Spleen (tissue), 11 donors: ENCODE measurements around the gene ACP7. TPM values are rescaled to one million over a fixed set of nuclear protein-coding genes. Genes with fewer than 3 reads are reported as not detected.

Source experiments
- DNase-seq: peaks from one replicate; pipeline ENCODE4 v3.0.0-alpha.2; 2020
- H3K27ac ChIP-seq, 8 donors: fragments of 200-600 bp; sonication (generic) in 7 of 8; 1 replicate in 4 of 8; 2 replicates in 4 of 8; pipeline versions ENCODE4 v1.5.0 to v1.8.0; 2016 to 2021; ENCODE audit warnings: inconsistent platforms in 4 of 8, mild to moderate bottlenecking in 4 of 8, moderate library complexity in 1 of 8
- H3K27me3 ChIP-seq, 7 donors: fragments of 200-600 bp; sonication (generic) in 6 of 7; replicated peaks in 1 of 7; 1 replicate in 4 of 7; 2 replicates in 3 of 7; pipeline versions ENCODE4 v1.5.0 to v1.8.0; 2016 to 2021; ENCODE audit warnings: inconsistent platforms in 3 of 7, mild to moderate bottlenecking in 1 of 7
- H3K36me3 ChIP-seq, 6 donors: fragments of 200-600 bp; sonication (generic) in 5 of 6; 1 replicate in 4 of 6; 2 replicates in 2 of 6; pipeline versions ENCODE4 v1.5.0 to v1.8.0; 2016 to 2021; ENCODE audit warnings: inconsistent platforms in 2 of 6
- H3K4me1 ChIP-seq, 6 donors: fragments of 200-600 bp; sonication (generic) in 5 of 6; 1 replicate in 3 of 6; 2 replicates in 3 of 6; pipeline versions ENCODE4 v1.5.0 to v1.8.0; 2016 to 2021; ENCODE audit warnings: inconsistent platforms in 3 of 6
- H3K4me3 ChIP-seq, 8 donors: fragments of 200-600 bp; sonication (generic) in 7 of 8; 1 replicate in 4 of 8; 2 replicates in 4 of 8; pipeline versions ENCODE4 v1.5.0 to v1.8.0; 2016 to 2021; ENCODE audit warnings: inconsistent platforms in 4 of 8, mild to moderate bottlenecking in 4 of 8, moderate library complexity in 2 of 8
- H3K9me3 ChIP-seq, 8 donors: fragments of 200-600 bp; sonication (generic) in 7 of 8; 1 replicate in 4 of 8; 2 replicates in 4 of 8; pipeline versions ENCODE4 v1.5.0 to v1.8.0; 2016 to 2021; ENCODE audit warnings: inconsistent platforms in 4 of 8
- CTCF ChIP-seq, 11 experiments: fragments of 200-600 bp in 7 of 11; fragments of 450-650 bp in 4 of 11; sonication (generic) in 4 of 11; IDR thresholded peaks in 8 of 11; conservative IDR thresholded peaks in 3 of 11; 1 replicate in 7 of 11; 2 replicates in 4 of 11; pipeline versions ENCODE4 v1.4.0 to v1.8.0; 2016 to 2021; ENCODE audit warnings: antibody characterized with exemption in 11 of 11, inconsistent platforms in 4 of 11, mild to moderate bottlenecking in 1 of 11
- POLR2A ChIP-seq, 3 donors: fragments of 450-650 bp; IDR thresholded peaks; one replicate each; pipeline ENCODE4 v1.5.1; 2017; ENCODE audit warnings: antibody characterized with exemption in 3 of 3, mild to moderate bottlenecking in 1 of 3
- POLR2AphosphoS5 ChIP-seq, 3 donors: sonication (generic); formaldehyde crosslinking; IDR thresholded peaks; one replicate each; pipeline ENCODE4 v1.5.1; 2017; ENCODE audit warnings: antibody characterized with exemption in 3 of 3
- whole genome bisulfite sequencing, 5 donors: extraction: QIAGEN DNeasy Blood & Tissue Kit in 3 of 5; methylation state at CpG; one replicate each; pipeline versions ENCODE4 v1.1.5 to v1.1.7; 2013 to 2018; 5-methylcytosine and 5-hydroxymethylcytosine counted together
- intact Hi-C: fragments of 100-400 bp; cut with DNase I; formaldehyde crosslinking; loops from one replicate; pipeline ENCODE4 v1.15.0; 2023; ENCODE audit warnings: low total_unique reads
- polyA plus RNA-seq, 3 donors: library from polyadenylated mRNA; stranded (reverse); fragments of 200-250 nt; gene quantifications; one replicate each; pipeline ENCODE4 v1.2.1, GENCODE V29; 2013
- total RNA-seq, 7 donors: library from RNA; depleted of rRNA in 3 of 7; stranded (reverse); fragments of >200 nt in 3 of 7; fragmentation: NEBNext Ultra II Directional in 4 of 7; extraction: Animal tissue kit (Norgen Biotek cat#: 25700) in 4 of 7; gene quantifications; one replicate each; pipeline versions ENCODE4 v1.1.0 to v1.2.1, GENCODE V29; 2016 to 2021
- donor health status: healthy with polysubstance abuse.
- donor health status: DM: no; HTN: no; CAD: no; lungs with moderate emphysema.
- donor health status: DM: no; HTN: no; CAD: no.
- donor health status: Bipolar disorder and iron deficiency.
- donor health status: healthy.
- donor health status: DM: no; HTN: no; CAD: no.
- donor health status: DM: yes; HTN: yes; CAD: no.

Gene ACP7
- total and polyA plus RNA-seq, 10 donors: not detected

DNA sequence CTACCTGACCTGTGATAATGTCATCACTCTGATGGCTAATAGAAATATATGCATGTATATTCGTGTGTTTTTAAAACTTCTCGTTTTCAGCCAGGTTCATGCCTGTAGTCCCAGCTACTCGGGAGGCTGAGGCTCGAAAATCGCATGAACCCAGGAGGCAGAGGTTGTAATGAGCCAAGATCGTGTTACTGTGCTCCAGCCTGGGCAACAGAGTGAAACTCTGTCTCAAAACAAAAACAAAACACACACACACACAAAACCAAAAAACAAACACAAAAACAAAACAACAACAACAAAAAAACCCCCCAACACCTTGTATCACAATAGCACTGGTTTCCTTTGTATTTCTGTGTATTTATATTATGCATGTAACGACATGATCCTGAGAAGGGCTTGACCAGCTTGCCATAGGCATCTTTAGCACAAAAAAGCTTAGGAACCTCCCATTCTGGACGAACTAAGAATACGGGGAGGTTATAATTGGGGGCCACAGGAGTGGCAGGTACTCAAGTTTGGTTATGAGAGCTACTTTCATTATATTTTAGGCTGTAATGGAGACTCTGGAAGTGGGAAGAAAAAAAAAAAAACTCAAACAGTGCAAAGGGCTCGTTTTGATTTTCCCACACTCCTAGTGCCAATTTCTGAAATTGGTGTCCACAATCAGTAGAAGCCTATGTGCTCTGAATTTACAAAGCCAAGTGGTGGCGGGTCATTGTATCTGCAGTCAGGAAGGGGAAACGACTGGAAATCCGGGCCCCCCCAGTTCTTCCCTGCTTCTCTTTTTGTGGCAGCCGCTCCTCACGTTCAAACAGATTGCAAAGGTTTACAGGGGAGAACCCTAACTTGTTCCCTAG lies 1.2 kb upstream of the ACP7 start:
- H3K27me3 ChIP-seq: peaks cover 7 to 95% (median 46%) of the 10 kb centered on the region in 7 donors

DNA sequence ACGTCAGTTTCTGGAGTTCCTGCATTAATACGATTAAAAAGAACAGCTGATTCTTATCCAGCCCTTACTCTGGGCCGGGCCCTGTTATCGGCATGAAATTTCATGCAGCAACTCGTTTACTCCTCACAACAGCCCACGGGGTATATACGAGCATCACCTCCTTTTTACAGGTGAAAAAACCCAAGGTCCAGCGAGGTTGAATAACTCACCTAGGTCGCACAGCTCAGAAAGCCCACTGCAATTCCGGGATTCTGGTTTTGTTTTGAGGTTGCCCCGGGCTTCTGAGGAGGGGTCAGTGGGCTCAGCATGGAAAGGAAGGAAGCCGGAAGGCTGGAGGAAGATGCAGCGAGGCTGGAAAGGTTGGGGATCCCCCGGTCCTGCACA lies 577 bp upstream of the ACP7 start:
- peak overlapping the region in 2 of 8 donors; percentile 3 to 58 for H3K4me3 ChIP-seq
- no peak for TF ChIP-seq POLR2AphosphoS5 (IDR thresholded peaks at IDR 0.05)
- no peak for TF ChIP-seq CTCF (IDR thresholded peaks at IDR 0.05 in 8 of 11, conservative IDR thresholded peaks at IDR 0.05 in 3 of 11)
- no peak for TF ChIP-seq POLR2A (IDR thresholded peaks at IDR 0.05)
- 1 to 3% (median 2%) methylated on average over 14 of the region's 14 CpGs for WGBS, 5 donors
- intact Hi-C loops: no loop called here
- no peaks in the 10 kb centered on the region for H3K9me3 ChIP-seq
- no peak overlapping the region for H3K27ac ChIP-seq
- peaks cover 7 to 95% (median 46%) of the 10 kb centered on the region in 7 donors for H3K27me3 ChIP-seq
- no peaks in the 10 kb centered on the region for H3K36me3 ChIP-seq
- DNase-seq: no peak
- peaks cover 0 to 21% (median 12%) of the 10 kb centered on the region in 6 donors for H3K4me1 ChIP-seq

More for the DNA sequence above, 1.2 kb upstream of the ACP7 start:
- H3K36me3 ChIP-seq: no peaks in the 10 kb centered on the region
- whole genome bisulfite sequencing, 5 donors: 12 to 26% (median 14%) methylated on average over 15 of the region's 15 CpGs
- H3K4me3 ChIP-seq: peak overlapping the region in 1 of 8 donors; percentile 58
- TF ChIP-seq POLR2A (IDR thresholded peaks at IDR 0.05) (no peak), CTCF (IDR thresholded peaks at IDR 0.05 in 8 of 11, conservative IDR thresholded peaks at IDR 0.05 in 3 of 11) (no peak), POLR2AphosphoS5 (IDR thresholded peaks at IDR 0.05) (no peak)
- DNase-seq: no peak
- peaks cover 0 to 21% (median 12%) of the 10 kb centered on the region in 6 donors for H3K4me1 ChIP-seq
- no peak overlapping the region for H3K27ac ChIP-seq
- intact Hi-C loops: no loop called here
- no peaks in the 10 kb centered on the region for H3K9me3 ChIP-seq

GRCh38 chr19:39084732-39085080 lies 538 bp downstream of the ACP7 start:
- Histone ChIP-seq H3K27me3 (peaks cover 7 to 95% (median 46%) of the 10 kb centered on the region in 7 donors), H3K4me3 (no peak overlapping the region), H3K9me3 (no peaks in the 10 kb centered on the region), H3K36me3 (no peaks in the 10 kb centered on the region), H3K27ac (no peak overlapping the region), H3K4me1 (peaks cover 0 to 21% (median 12%) of the 10 kb centered on the region in 6 donors)
- TF ChIP-seq POLR2A (IDR thresholded peaks at IDR 0.05) (no peak), POLR2AphosphoS5 (IDR thresholded peaks at IDR 0.05) (no peak), CTCF (IDR thresholded peaks at IDR 0.05 in 8 of 11, conservative IDR thresholded peaks at IDR 0.05 in 3 of 11) (no peak)
- intact Hi-C loops: no loop called here
- WGBS, 5 donors: 60 to 84% (median 69%) methylated on average over 7 of the region's 7 CpGs
- DNase-seq: no peak

- TF ChIP-seq POLR2A (IDR thresholded peaks at IDR 0.05) (no peak), POLR2AphosphoS5 (IDR thresholded peaks at IDR 0.05) (no peak), CTCF (IDR thresholded peaks at IDR 0.05 in 8 of 11, conservative IDR thresholded peaks at IDR 0.05 in 3 of 11) (no peak)
- H3K9me3 ChIP-seq: no peaks in the 10 kb centered on the region
- H3K36me3 ChIP-seq: no peaks in the 10 kb centered on the region
- no peak for DNase-seq
- WGBS, 5 donors: 84 to 91% (median 91%) methylated on average over 6 to 8 of the region's 8 CpGs
- intact Hi-C loops: no loop called here
- peaks cover 7 to 94% (median 46%) of the 10 kb centered on the region in 7 donors for H3K27me3 ChIP-seq
- no peak overlapping the region for H3K27ac ChIP-seq
- peaks cover 0 to 21% (median 12%) of the 10 kb centered on the region in 6 donors for H3K4me1 ChIP-seq
- H3K4me3 ChIP-seq: no peak overlapping the region
Measured at GRCh38 chr19:39085392-39085791, 1.2 kb downstream of the ACP7 start.
